Lower lobe of right lung (tissue), 2 donors: ENCODE data around the gene IL17RC. TPM values are rescaled to one million over a fixed set of nuclear protein-coding genes. Genes with fewer than 3 reads are reported as not detected.
A peak's percentile ranks its signal among the peaks of the same experiment; 100 is the strongest.

Experiments used
- ATAC-seq, 2 donors: fragments of 200-7000 bp; cut with Tn5 transposase; one replicate each; pipeline ENCODE4 v1.9.1; 2020 to 2022; ENCODE audit warnings: mild to moderate bottlenecking in 2 of 2, moderate library complexity in 2 of 2
- DNase-seq: peaks from one replicate; pipeline ENCODE4 v3.0.0-alpha.2; 2020
- H3K27ac ChIP-seq: fragments of 200-600 bp; one replicate; pipeline ENCODE4 v1.8.0; 2022
- H3K27me3 ChIP-seq: fragments of 200-600 bp; one replicate; pipeline ENCODE4 v1.8.0; 2022; ENCODE audit warnings: low read depth
- H3K36me3 ChIP-seq: fragments of 200-600 bp; one replicate; pipeline ENCODE4 v1.8.0; 2022; ENCODE audit warnings: mild to moderate bottlenecking
- H3K4me1 ChIP-seq: fragments of 200-600 bp; one replicate; pipeline ENCODE4 v1.8.0; 2022
- H3K4me3 ChIP-seq: fragments of 200-600 bp; one replicate; pipeline ENCODE4 v1.8.0; 2022; ENCODE audit warnings: mild to moderate bottlenecking
- H3K9me3 ChIP-seq: fragments of 200-600 bp; one replicate; pipeline ENCODE4 v1.8.0; 2022
- intact Hi-C: fragments of 100-400 bp; cut with DNase I; formaldehyde crosslinking; loops from one replicate; pipeline ENCODE4 v1.11.0; 2022
- total RNA-seq: library from RNA; stranded (reverse); fragmentation: NEBNext Ultra II Directional; extraction: Animal tissue kit (Norgen Biotek cat#: 25700); gene quantifications from one replicate; pipeline ENCODE4 v1.2.1, GENCODE V29; 2021
- TF ChIP-seq, protein P1 (sequence below): fragments of 200-600 bp; IDR thresholded peaks from one replicate; pipeline ENCODE4 v1.8.0; 2022; ENCODE audit warnings: antibody characterized with exemption, mild to moderate bottlenecking
- donor health status: DM: no; HTN: yes; CAD: no; lungs with severe emphysema.

IL17RC gene
- total RNA-seq, 1 donor from 2014 or later, result 27.2 TPM

DNA sequence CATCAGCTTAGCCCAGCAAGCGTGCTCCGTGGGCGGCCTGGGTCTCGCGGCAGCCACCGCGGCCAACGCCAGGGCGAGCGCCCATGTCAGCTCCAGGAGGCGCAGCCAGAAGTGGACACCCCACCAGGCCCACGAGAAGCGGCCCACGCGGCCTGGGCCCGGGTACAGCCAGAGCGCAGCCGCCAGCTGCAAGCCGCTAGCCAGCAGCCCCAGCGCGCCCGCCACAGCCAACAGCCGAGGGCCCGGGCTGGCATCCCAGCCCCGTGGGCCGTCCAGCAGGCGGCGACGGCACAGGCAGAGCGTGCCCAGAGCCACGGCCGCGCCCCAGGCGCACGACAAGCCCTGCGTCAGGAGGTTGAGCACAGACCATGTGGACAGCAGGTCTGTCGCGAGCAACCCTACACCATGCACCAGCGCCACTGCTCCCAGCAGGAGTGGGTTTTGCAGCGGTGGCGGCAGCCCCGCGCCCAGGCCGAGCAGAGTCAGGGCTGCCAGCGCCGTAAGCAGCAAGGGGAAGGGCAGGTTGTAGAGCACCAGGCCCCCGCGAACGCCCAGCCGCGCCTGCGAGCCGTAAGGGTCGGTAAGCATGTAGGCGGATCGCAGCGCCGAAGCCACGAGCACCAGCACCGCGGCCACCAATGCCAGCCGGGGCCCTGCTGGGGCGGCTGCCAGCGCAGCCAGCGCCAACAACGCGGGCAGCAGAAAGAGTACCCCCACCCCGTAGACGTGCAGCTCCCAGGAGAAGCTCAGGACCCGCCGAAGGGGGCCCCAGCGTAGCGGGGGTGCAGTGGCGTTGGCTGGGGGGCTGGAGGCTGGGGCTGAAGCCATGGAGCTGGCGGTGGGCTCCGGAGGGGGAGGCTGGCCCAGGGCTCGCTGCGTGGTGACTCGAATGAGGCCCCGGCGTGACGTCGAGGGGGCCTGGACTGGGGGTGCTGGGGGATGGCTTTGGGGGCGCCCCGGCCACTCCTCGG lies 30.4 kb downstream of the IL17RC start:
- Histone ChIP-seq H3K4me3 (peak overlapping the region; percentile 60), H3K27me3 (no peaks in the 10 kb centered on the region), H3K4me1 (peaks cover 18% of the 10 kb centered on the region), H3K27ac (peak overlapping the region; percentile 80), H3K36me3 (peaks cover 23% of the 10 kb centered on the region), H3K9me3 (no peaks in the 10 kb centered on the region)
- ATAC-seq (peak; percentile 92), DNase-seq (peak; percentile 86)
- TF ChIP-seq, protein P1, sequence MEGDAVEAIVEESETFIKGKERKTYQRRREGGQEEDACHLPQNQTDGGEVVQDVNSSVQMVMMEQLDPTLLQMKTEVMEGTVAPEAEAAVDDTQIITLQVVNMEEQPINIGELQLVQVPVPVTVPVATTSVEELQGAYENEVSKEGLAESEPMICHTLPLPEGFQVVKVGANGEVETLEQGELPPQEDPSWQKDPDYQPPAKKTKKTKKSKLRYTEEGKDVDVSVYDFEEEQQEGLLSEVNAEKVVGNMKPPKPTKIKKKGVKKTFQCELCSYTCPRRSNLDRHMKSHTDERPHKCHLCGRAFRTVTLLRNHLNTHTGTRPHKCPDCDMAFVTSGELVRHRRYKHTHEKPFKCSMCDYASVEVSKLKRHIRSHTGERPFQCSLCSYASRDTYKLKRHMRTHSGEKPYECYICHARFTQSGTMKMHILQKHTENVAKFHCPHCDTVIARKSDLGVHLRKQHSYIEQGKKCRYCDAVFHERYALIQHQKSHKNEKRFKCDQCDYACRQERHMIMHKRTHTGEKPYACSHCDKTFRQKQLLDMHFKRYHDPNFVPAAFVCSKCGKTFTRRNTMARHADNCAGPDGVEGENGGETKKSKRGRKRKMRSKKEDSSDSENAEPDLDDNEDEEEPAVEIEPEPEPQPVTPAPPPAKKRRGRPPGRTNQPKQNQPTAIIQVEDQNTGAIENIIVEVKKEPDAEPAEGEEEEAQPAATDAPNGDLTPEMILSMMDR, result peak; percentile 59
- intact Hi-C loops, result no loop called here

DNA sequence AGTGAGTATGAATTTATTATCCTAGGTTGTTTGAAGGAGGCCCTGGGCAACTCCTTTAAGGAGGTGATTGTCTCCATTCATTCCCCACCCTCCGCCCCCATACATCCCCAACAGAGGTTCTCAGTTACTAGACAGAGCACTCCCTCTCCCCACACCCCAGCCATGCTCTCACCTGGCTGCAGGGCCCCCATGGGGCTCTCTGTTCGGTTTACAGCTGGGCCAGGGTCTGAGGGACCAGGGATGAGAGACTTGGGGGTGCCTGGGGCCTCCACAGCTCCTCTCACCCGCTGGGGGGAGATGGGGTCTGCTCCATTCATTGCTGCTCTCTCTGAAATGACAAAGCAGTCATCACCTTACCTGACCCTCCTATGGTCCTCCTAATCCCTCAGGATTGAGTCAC lies 31.7 kb downstream of the IL17RC start:
- H3K9me3 ChIP-seq, result no peaks in the 10 kb centered on the region
- H3K36me3 ChIP-seq, result peaks cover 11% of the 10 kb centered on the region
- H3K4me1 ChIP-seq, result peaks cover 21% of the 10 kb centered on the region
- intact Hi-C loops, result no loop called here
- no peak overlapping the region for H3K27ac ChIP-seq
- no peak for DNase-seq
- no peak for ATAC-seq
- TF ChIP-seq, protein P1, result no peak
- H3K4me3 ChIP-seq, result no peak overlapping the region
- H3K27me3 ChIP-seq, result no peaks in the 10 kb centered on the region

DNA sequence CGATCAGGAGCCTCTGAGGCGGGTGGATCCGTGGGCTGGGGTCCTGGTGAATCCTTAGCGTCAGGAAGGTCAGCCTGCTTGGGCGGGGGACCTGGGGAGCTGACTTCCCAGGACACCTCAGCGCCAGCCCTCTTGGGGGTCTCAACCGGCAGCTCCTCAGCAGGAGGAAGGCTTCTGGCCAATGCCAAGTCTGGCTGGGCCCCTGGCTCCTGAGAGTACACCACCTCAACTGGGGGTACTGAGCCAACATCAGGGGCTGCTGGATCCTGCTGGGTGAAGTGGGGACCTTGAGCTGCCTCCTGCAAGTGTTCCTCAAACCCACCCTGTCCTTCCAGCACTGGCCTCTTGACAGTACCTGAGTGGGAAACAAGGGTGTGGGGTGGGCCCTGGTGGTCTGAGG lies 32.2 kb downstream of the IL17RC start:
- Histone ChIP-seq H3K27ac (no peak overlapping the region), H3K4me3 (no peak overlapping the region), H3K9me3 (no peaks in the 10 kb centered on the region), H3K36me3 (peaks cover 5% of the 10 kb centered on the region), H3K27me3 (no peaks in the 10 kb centered on the region), H3K4me1 (peaks cover 21% of the 10 kb centered on the region)
- TF ChIP-seq, protein P1, result no peak
- DNase-seq (no peak), ATAC-seq (no peak)
- intact Hi-C loops, result no loop called here

DNA sequence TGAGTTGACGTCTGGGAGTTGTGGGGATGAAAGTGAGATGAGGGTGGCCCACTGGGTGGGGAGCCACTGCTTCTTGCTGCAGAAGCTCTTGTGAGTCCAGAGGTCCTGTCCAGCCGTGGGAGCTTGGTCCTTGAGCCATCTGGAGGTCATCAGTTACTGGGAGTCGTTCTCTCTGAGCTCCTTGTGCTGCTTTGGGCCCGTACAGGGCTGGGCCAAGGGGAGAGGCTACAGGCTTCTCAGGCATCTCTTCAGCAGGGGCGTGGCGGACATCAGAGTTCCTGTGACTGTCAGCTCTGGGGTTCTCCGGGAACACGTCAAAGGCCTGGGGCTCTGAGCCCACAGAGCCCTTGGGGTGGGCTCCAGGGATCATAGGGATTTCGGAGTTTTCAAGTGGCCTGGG lies 32.7 kb downstream of the IL17RC start:
- ATAC-seq (no peak), DNase-seq (no peak)
- Histone ChIP-seq H3K27ac (no peak overlapping the region), H3K4me1 (peaks cover 21% of the 10 kb centered on the region), H3K27me3 (no peaks in the 10 kb centered on the region), H3K4me3 (no peak overlapping the region), H3K36me3 (peaks cover under 1% of the 10 kb centered on the region), H3K9me3 (no peaks in the 10 kb centered on the region)
- TF ChIP-seq, protein P1, result no peak
- intact Hi-C loops, result no loop called here

DNA sequence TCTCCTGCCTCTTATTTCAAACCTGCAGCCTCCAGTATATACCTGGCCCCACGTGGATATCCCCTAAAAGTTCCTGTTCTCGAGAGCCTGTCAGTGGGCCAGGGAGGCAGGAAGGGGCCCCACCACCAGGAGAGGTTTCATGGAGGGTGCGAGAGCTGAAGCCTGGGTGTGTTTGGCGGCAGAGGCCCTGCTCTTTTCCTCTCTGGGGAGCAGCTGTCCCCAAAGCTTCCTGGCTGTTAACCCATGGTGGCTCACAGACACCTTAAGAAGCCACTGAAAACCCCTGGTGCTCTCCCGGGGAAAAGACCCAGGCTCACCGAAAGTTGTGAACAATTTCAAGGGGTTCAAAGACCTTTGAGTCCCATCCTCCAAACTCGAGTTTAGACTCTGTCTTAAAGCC lies 34.2 kb downstream of the IL17RC start:
- Histone ChIP-seq H3K4me3 (no peak overlapping the region), H3K27ac (no peak overlapping the region), H3K4me1 (peaks cover 21% of the 10 kb centered on the region), H3K36me3 (no peaks in the 10 kb centered on the region), H3K9me3 (no peaks in the 10 kb centered on the region), H3K27me3 (no peaks in the 10 kb centered on the region)
- DNase-seq (no peak), ATAC-seq (no peak)
- TF ChIP-seq, protein P1, result no peak
- intact Hi-C loops, result no loop called here
